Stimulated activated effector memory CD8-positive, alpha-beta T cell treated with anti-CD3 and anti-CD28 coated beads, Interleukin-12 subunit alpha, Interleukin-12 subunit beta, amount 100 ng/mL, for 72 hours (primary cell): ENCODE data around the gene KLRK1.
"Not testable (repeated sequence)": the region's sequence is repeated elsewhere in the genome, so short reads cannot be mapped to it uniquely, and the experiment has no call there.

Experiments
- ATAC-seq: fragments of 150-1000 bp; cut with Tn5 transposase; 2 replicates; pipeline ENCODE4 v1.10.0; 2021
- DNase-seq, 2 donors: peaks; one replicate each; pipeline ENCODE4 v3.0.0; 2021 to 2022; ENCODE audit warnings: low spot score in 2 of 2
- H3K27ac Mint-ChIP-seq: one replicate; pipeline ENCODE4 v1.8.0; 2022; ENCODE audit warnings: mild to moderate bottlenecking, mixed read lengths
- H3K36me3 Mint-ChIP-seq: one replicate; pipeline ENCODE4 v1.8.0; 2022; ENCODE audit warnings: mild to moderate bottlenecking, mixed read lengths
- H3K4me1 Mint-ChIP-seq: one replicate; pipeline ENCODE4 v1.8.0; 2022; ENCODE audit warnings: mixed read lengths
- H3K4me3 Mint-ChIP-seq: one replicate; pipeline ENCODE4 v1.8.0; 2022; ENCODE audit warnings: mild to moderate bottlenecking, mixed read lengths
- H3K9me3 Mint-ChIP-seq: one replicate; pipeline ENCODE4 v1.8.0; 2022; ENCODE audit warnings: mixed read lengths

KLRK1 gene

GRCh38 chr12:10372559-10372958, 17.3 kb downstream of the KLRK1 start:
- H3K4me3 Mint-ChIP-seq = peak overlapping the region; percentile 44
- peaks cover 100% of the 10 kb centered on the region for H3K36me3 Mint-ChIP-seq
- peaks cover 76% of the 10 kb centered on the region for H3K4me1 Mint-ChIP-seq
- peaks cover 3% of the 10 kb centered on the region for H3K9me3 Mint-ChIP-seq
- peak overlapping the region; percentile 97 for H3K27ac Mint-ChIP-seq
- ATAC-seq (peak; percentile 61), DNase-seq (no peak)

- H3K4me3 Mint-ChIP-seq = peak overlapping the region; percentile 44
- not testable (repeated sequence) for DNase-seq, ATAC-seq, H3K9me3 Mint-ChIP-seq
- H3K4me1 Mint-ChIP-seq = peaks cover 77% of the 10 kb centered on the region
- peak overlapping the region; percentile 97 for H3K27ac Mint-ChIP-seq
- H3K36me3 Mint-ChIP-seq = peaks cover 100% of the 10 kb centered on the region
Observed at GRCh38 chr12:10371893-10372535, 17.8 kb downstream of the KLRK1 start.

DNA sequence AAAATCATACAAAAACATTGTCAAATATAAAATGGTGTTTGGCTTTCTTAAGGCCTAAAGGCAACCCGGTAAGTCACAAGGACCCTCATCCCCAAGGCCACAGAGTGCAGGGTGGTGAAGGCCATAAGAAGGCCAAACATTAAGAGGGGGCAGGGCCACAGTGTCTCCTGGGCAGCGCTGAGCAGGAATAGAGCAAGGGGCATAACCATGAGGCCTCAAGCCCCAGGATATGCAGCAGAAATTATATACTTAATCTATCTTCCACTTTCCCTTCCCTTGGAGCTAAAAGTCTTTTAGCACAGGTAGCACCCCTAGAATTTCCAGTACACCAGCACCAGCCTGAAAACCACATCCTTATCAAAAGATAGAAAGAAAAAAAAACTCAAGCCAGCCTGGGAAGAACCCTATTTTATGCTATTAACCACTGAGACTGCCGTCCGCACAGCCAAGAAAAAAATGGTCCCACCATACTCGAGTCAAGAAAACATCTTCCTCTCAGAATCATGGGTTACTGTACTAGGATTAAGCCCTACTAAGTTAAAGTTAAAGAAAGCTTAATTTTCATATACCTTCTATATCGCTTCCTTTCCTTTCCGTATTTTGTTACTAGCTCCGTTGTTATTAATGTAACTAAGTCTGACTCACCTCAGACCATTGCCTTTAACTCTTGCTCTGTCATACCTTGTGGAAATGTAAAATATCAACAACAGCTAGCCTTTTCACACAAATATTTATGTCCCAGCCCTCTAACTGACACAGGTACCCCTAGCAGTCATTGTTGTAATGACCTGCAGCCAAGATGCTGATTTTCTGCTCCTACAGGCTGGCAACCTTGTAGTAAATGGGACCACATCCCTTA, 20.1 kb downstream of the KLRK1 start:
- Mint-ChIP-seq H3K9me3 (peaks cover 3% of the 10 kb centered on the region), H3K4me1 (peaks cover 66% of the 10 kb centered on the region), H3K27ac (peak overlapping the region; percentile 97), H3K4me3 (peak overlapping the region; percentile 69), H3K36me3 (peaks cover 83% of the 10 kb centered on the region)
- DNase-seq = no peak
- ATAC-seq = peak; percentile 48

DNA sequence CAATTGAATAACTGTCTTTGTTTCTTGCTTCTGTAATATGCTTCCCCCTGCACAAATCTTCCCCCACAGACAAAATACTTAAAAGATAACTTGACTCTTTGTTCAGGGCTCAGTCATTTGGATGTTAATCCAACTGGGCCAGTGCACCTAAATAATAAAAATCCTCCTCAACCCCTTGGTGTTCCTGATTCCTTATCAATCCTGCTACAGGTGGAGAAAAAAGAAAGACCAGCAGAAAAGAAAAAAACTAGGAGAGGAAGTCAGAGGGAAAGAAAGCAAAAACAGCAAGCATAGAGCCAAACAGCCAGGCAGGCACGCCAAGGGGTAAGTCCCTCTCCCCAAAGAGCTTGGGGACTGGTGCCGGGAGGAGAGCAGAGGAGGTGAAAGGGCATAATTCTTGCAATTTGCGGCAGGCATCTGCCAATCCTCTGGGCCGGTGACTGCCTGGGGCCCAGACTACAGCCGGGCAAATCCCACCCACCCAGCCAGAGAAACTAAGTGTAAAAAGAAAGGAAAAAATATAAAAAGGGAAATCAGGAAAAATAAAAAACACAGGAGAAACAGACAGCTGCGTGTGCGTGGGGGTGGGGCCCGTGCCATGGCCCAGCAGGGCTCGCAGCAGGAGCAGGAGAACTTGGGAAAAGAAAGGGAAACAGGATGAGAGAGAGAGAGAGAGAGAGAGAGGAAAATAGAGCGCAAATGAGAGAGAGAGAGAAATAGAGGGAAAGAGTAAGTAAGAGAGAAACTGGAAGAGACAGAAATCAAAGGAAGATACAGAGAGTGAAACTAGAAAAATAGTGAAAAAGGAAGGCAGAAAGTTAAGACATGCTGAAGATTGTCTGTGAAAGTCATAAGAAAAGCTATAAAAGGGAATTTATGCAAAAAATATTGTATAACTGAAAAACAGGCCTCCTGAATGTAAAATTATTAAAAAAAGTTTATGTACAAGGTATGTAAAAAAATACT, 21.4 kb downstream of the KLRK1 start:
- peak overlapping the region; percentile 97 for H3K27ac Mint-ChIP-seq
- peaks cover 3% of the 10 kb centered on the region for H3K9me3 Mint-ChIP-seq
- peaks cover 70% of the 10 kb centered on the region for H3K36me3 Mint-ChIP-seq

DNA sequence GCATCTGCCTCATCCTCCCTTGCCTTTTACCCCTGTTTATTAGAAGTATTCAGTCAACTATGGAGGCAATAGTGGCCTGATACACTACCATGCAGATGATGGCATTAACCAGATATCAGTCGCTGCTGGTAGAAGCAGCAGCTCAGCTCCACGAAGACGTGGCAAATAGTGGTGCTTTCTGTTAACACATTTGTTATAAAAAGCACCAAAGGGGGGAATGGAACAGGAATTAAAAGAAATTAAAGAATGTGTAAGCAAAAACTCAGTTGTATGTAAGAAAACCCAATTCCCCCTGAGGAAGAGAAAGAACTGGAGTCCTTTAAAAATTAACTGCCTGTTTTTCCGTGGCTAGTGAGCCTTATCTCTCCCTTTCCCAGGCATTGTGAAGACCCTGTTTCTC, 22.1 kb downstream of the KLRK1 start:
- Mint-ChIP-seq H3K4me1 (peaks cover 49% of the 10 kb centered on the region), H3K27ac (peak overlapping the region; percentile 97), H3K4me3 (peak overlapping the region; percentile 69), H3K36me3 (peaks cover 63% of the 10 kb centered on the region)
- not testable (repeated sequence) for H3K9me3 Mint-ChIP-seq, DNase-seq, ATAC-seq

More for the DNA sequence above, 21.4 kb downstream of the KLRK1 start:
- DNase-seq = no peak
- ATAC-seq = no peak
- Mint-ChIP-seq H3K4me1 (peaks cover 54% of the 10 kb centered on the region), H3K4me3 (peak overlapping the region; percentile 69)

DNA sequence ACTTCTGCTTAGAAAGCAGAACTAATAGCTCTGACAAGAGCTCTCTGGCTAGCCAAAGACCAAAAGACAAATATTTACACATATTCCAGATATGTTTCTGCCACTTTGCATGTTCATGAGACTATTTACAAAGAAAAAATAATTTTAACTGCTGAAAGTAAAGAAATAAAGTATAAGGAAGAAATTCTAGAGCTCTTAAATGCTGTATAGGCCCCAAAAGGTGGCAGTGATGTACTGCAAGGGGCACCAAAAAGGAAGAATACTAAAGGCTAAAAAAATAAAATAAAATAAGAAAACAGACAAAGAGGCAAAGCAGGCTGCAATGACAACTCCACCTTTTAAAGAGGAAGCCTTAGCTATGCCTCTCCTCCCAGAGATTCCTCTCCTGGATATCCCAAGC, 23.0 kb downstream of the KLRK1 start:
- ATAC-seq = no peak
- no peak overlapping the region for H3K4me3 Mint-ChIP-seq

DNA sequence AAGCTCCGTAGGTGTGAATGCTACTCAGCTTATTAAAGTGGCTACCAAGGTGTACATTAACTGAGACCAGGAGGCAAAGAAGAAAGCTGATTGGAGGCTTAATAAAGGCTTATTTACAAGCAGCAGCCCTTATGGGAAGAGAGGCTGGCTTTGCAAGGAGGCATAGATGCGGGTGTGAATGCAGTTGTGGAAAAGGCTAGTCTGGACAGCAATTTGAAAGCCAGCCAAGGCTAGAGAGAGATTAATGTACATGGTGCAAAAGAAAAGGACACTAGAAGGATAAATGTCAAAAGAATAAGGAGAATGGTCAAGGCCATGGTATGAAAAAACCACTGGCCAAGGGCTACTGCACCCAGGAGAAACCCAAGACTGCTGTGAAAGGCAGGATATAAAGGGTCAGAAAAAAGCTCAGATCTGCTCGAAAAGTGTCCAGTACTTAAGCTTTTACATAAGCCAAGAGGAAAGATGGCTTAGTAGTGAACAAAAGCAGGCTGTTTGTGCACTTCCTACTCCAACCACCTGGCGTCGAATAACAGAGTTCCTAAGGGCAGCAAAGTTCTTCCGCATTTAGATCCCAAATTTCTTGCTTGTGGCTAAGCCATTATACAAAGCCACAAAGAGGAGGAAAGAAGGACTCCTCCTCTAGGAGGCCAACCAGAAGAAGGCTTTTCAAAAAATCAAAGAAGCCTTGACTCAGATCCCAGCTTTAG, 24.0 kb downstream of the KLRK1 start:
- no peak overlapping the region for H3K27ac Mint-ChIP-seq
- H3K36me3 Mint-ChIP-seq = peaks cover 50% of the 10 kb centered on the region
- H3K9me3 Mint-ChIP-seq = peaks cover 3% of the 10 kb centered on the region
- H3K4me3 Mint-ChIP-seq = no peak overlapping the region
- ATAC-seq (no peak), DNase-seq (no peak)
- H3K4me1 Mint-ChIP-seq = peaks cover 40% of the 10 kb centered on the region

More for the DNA sequence above, 23.0 kb downstream of the KLRK1 start:
- no peak overlapping the region for H3K27ac Mint-ChIP-seq
- H3K4me1 Mint-ChIP-seq = peaks cover 41% of the 10 kb centered on the region
- peaks cover 3% of the 10 kb centered on the region for H3K9me3 Mint-ChIP-seq
- peaks cover 58% of the 10 kb centered on the region for H3K36me3 Mint-ChIP-seq
- no peak for DNase-seq

GRCh38 chr12:10364815-10365622, 24.8 kb downstream of the KLRK1 start:
- peaks cover 3% of the 10 kb centered on the region for H3K9me3 Mint-ChIP-seq
- peaks cover 37% of the 10 kb centered on the region for H3K4me1 Mint-ChIP-seq
- ATAC-seq (peak; percentile 74), DNase-seq (peak in 1 of 2 donors; percentile 75)
- H3K27ac Mint-ChIP-seq = no peak overlapping the region
- H3K4me3 Mint-ChIP-seq = no peak overlapping the region
- H3K36me3 Mint-ChIP-seq = peaks cover 46% of the 10 kb centered on the region

DNA sequence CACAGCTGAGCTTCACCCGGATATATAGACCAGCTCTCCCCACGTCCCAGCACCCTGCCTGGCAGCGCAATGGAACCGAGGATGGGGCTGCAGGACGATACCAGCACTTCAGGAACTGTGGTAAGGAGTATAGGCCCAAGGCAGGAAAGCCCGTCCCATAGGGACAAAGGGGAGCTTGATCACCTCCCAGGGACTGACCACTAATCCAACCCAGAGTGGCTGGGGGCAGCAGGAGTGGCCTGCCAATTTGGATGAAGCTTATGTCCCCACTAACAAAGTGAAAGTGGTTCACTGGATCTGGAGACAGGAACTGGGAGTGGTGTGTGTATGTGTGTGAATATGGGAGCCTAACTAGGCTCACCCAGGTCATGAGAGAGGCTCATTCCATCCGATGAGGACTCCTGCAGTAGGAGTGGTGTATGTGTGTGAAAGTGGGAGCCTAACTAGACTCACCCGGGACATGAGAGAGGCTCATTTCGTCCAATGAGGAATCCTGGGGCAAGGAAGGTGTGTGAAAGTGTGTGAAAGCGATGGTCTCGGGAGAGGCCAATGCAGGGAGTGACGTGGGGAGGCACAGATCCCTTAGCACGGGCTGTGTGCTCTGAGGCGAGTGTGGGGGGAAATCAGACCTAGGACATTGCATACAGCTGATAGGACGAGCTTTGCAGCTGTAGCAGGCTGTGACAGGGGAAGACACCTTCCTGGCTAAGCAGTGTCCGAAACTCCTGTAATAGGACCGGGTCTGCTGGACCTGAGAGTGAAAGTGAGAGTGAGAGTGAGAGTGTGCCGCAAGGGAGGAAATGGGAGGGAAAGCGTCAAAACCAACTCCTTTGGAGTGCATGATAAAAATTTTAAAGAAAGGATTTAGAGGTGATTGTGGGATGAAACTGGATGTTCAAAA, 25.7 kb downstream of the KLRK1 start:
- peak; percentile 71 for ATAC-seq
- peaks cover 3% of the 10 kb centered on the region for H3K9me3 Mint-ChIP-seq
- H3K36me3 Mint-ChIP-seq = peaks cover 37% of the 10 kb centered on the region
- H3K4me1 Mint-ChIP-seq = peaks cover 31% of the 10 kb centered on the region
- H3K27ac Mint-ChIP-seq = no peak overlapping the region
- peak in 1 of 2 donors; percentile 73 for DNase-seq
- no peak overlapping the region for H3K4me3 Mint-ChIP-seq

GRCh38 chr12:10363658-10363913, 26.3 kb downstream of the KLRK1 start:
- DNase-seq = no peak
- Mint-ChIP-seq H3K9me3 (peaks cover 3% of the 10 kb centered on the region), H3K27ac (no peak overlapping the region), H3K4me3 (no peak overlapping the region), H3K4me1 (peaks cover 26% of the 10 kb centered on the region), H3K36me3 (peaks cover 32% of the 10 kb centered on the region)
- ATAC-seq = no peak

DNA sequence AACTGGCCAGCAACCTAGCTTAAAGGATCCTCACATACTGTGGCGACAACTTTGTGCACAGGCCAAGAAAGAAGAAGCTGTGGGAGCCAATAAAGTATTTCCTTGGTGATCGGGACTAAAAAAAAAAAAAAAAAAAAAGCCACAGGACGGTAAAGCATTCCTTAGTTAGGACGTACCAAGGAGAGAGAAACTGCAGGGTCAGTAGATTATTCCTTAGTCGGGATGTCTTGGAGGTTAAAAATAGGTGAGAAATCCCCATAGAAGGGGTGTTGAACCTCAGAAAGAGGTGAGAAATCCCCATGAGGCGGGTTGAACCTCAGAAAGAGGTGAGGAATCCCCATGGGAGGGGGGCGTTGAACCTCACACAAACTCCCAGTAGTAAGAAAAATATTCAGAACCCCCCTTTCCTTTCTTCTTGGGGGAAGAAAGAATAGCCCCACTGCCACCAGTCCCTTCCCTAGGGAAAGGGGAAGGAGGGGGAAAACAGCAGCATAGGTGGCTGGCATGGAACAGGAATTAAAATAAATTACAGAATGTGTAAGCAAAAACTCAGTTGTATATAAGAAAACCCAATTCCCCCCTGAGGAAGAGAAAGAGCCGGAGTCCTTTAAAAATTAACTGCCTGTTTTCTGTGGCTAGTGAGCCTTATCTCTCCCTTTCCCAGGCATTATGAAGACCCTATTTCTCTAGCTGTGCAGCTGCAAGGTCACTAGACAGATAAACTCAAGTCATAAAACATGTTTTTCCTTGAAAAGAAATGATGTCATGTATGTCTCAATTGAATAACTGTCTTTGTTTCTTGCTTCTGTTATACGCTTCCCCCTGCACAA, 26.8 kb downstream of the KLRK1 start:
- no peak for ATAC-seq
- Mint-ChIP-seq H3K36me3 (peaks cover 26% of the 10 kb centered on the region), H3K4me1 (peaks cover 20% of the 10 kb centered on the region), H3K9me3 (peaks cover 1% of the 10 kb centered on the region), H3K27ac (no peak overlapping the region), H3K4me3 (no peak overlapping the region)
- DNase-seq = no peak

GRCh38 chr12:10362325-10362724, 27.5 kb downstream of the KLRK1 start:
- H3K27ac Mint-ChIP-seq = no peak overlapping the region
- DNase-seq = no peak
- no peak overlapping the region for H3K4me3 Mint-ChIP-seq
- H3K9me3 Mint-ChIP-seq = no peaks in the 10 kb centered on the region
- no peak for ATAC-seq
- peaks cover 19% of the 10 kb centered on the region for H3K36me3 Mint-ChIP-seq
- peaks cover 14% of the 10 kb centered on the region for H3K4me1 Mint-ChIP-seq

- peaks cover 12% of the 10 kb centered on the region for H3K36me3 Mint-ChIP-seq
- H3K4me3 Mint-ChIP-seq = no peak overlapping the region
- H3K9me3 Mint-ChIP-seq = no peaks in the 10 kb centered on the region
- ATAC-seq = no peak
- no peak overlapping the region for H3K27ac Mint-ChIP-seq
- peaks cover 14% of the 10 kb centered on the region for H3K4me1 Mint-ChIP-seq
- DNase-seq = no peak
Observed at GRCh38 chr12:10361622-10362021, 28.2 kb downstream of the KLRK1 start.
